Stimulated activated CD4-positive, alpha-beta T cell treated with anti-CD3 and anti-CD28 coated beads, Interleukin-4, amount 100 ng/mL, for 4 hours (primary cell): ENCODE measurements around the gene DCC.

Source experiments
- DNase-seq, 2 experiments: peaks; one replicate each; pipeline ENCODE4 v3.0.0-alpha.2; 2020

The DCC gene

DNA sequence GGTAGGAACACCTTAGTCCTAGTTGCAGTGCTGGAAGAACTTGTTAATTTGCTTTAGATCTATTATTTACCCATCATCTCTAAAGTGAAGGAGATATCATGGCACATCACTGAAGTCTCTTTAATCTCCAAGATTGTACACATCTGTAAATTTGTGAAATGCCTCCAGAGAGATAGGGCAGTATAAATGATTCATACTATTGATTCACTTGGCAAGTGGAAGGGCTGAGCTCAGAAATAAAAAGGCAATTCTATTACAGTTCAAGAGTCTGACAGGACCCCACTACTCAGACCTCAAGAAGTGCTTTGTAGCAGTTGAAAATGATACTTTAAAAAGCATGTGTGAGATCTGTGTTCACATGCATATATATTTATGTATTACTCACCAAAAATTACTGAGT, 489.3 kb downstream of the DCC start:
- DNase-seq, result no peak

DNA sequence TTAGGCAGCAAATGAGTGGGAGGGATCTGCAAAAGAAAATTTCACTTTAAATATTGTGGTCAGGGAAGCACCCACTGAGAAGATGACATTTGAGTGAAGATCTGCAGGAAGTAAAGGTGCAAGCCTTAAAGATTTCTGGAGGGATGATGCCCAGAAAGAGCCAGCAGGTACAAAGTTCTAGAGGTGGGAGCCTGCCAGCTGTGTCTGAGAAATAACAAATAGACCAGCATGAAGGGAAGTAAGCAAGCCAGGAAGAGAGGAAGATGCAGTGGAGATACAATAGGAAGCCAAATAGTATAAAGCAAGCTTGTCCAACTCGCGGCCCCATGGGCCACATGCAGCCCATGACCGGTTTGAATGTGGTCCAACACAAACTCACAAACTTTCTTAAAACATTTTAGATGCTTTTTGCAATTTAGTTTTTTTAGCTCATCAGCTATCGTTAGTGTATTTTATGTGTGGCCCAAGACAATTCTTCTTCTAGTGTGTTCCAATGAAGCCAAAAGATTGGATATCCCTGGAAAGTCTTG, 489.9 kb downstream of the DCC start:
- no peak for DNase-seq

- no peak for DNase-seq
Measured at GRCh38 chr18:52844323-52844722, 504.3 kb downstream of the DCC start.

DNA sequence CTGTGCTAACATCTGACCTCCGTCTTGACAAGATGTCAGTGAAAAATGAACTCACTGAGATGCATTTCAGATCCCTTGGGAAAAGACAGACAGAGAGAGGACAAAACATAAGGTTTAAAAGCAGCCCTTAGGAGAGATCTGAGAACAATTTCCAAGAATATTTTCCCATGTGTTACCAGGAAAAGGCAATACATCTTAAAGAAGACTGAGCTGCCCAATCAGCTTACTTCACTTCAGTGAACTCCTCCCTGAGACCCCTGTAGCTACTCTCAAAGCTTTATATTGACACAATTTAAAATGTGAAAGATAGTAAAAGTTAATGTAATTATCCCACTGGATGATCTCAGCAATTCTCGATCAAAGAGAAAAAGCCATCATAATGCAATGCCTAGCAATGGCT, 505.0 kb downstream of the DCC start:
- no peak for DNase-seq

GRCh38 chr18:52850031-52850560, 510.1 kb downstream of the DCC start:
- no peak for DNase-seq

- no peak for DNase-seq
Measured at GRCh38 chr18:52861558-52861957, 521.6 kb downstream of the DCC start.

DNA sequence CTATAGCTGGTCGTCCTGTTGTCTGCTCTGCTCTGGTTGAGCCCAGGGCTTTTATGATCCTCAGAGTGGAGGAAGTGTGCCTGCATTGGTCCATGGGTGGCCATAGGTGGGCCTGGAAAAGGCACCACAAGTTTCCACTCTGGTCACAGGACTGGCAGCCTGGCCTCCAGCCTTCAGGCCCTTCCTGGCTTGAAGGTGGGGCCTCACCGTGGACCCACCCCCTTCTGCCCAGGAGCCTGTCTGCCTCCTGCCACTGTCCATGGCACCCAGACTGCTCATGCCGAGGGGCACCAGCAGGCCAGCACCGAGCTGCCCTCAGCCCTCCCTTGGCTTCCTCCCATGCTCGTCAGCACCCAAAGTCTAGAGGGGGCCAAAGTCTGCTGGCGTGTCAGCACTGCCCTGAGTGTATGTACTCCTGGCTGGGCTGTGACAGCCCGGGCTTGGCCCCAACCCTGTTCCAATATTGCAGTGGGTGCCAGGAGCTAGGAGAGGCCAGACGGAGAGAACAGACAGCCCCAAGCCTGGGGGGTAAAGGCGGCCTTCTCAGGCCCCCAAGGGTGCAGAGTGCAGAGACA, 529.4 kb downstream of the DCC start:
- no peak for DNase-seq

GRCh38 chr18:52869942-52870907, 530.2 kb downstream of the DCC start:
- no peak for DNase-seq

DNA sequence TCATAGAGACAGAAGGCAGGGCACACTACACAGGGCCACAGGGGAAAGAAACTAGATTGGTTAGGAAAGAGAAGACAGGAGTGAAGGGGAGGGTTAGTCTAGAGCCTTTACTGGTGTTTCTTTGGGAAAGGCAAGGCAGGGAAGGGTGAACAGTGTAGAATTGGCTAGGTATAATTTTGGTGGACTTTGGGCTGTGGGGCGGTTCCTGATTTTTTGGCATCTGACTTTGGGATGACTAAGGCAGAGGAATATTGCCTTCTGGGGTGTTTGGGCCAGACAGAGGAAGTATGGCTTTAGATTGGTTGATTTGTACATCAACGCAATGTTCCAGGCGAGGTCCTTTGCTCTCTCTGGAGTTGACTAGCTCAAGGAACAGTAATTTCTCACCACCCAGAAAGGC, 534.8 kb downstream of the DCC start:
- no peak for DNase-seq

- DNase-seq, result no peak
Measured at GRCh38 chr18:52875725-52876124, 535.7 kb downstream of the DCC start.

DNA sequence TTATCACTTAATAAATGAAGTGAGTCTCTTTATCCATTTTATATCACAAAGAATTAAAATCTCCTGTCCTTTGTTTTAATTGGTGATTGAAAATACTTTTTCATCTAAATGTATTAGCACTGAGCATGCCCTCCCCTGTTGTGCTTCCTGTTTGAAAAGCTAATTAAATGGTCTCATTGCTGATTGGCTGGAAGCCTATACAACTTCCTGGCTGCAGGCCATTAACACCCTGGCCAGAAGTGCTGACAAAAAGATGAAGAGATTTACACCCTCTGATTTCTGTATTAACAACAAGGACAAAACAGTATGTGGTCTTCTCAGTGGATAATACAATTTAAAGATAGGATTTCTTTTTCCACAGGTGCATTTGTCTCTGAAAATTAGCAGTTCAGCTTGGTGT, 548.0 kb downstream of the DCC start:
- no peak for DNase-seq

GRCh38 chr18:52894801-52895200, 554.8 kb downstream of the DCC start:
- no peak for DNase-seq

DNA sequence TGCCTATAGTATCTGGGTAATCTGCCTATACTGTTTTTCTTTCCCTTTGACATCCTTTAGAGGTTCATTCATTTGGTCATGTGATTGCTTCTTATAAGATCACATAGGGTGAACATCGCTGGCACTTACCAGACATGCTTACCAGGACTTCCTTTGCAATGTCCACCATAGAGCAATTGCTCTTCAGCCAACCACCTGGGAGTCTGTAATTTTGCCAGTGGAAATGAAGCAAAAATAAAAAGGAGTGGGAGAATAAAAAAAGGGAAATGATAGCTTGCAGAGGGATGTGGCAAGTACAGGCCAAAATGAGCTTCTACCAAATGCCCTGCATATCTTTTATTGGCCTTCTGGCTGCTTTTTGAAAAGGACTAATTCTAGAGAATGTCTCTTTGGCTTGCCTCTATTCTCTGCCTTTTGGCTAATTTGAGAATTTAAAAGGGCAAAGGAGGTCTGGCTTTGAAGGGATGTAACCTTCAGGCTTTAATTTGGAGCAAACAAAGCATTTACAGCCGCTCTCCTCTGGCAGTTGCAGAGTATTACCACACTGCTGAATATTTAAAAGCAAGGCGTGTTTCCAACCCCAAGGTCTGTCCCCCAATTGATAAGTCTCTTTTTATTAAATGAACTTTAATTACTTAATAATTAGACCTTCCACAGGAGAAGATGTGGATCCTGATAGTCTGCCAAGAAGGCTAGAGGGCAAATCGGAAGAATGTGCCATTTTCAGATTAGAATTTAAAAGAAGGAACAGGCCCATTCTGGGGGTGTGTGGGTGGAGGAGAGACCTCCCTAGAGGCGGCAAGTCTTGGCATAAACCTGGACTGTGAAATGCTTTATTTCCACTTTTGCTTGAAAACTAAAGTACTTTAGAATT, 557.9 kb downstream of the DCC start:
- DNase-seq, result no peak

DNA sequence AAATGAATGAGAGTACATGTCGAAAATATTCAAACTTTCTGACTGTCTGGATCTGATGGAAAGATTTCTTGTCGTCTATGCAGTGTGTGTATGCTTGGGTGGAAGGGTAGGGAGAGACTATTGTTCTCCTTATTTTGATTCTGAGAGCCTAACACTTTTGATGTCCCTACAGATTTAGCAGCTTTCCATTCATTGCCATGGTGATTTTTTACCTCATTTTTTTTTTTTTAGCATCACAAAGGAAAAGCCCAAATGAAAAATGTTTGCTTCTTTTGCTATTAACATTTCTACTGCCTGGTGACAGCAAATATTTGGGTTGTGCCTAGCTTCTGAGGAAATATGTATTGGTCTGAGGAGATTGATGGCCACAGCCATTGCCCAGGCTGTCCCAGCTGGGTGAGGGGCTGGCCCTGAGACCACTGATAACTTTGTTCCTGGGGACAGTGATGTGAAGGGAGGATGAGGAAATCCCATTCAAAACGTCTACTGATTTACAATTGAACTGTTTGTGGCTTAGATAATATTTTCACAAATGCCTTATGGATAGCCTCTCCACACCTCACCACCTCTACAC, 558.6 kb downstream of the DCC start:
- no peak for DNase-seq

GRCh38 chr18:52902188-52902587, 562.2 kb downstream of the DCC start:
- DNase-seq, result no peak

GRCh38 chr18:52903857-52904256, 563.9 kb downstream of the DCC start:
- no peak for DNase-seq

- DNase-seq, result no peak
Measured at GRCh38 chr18:52907543-52908308, 567.7 kb downstream of the DCC start.

- no peak for DNase-seq
Measured at GRCh38 chr18:52914148-52914547, 574.2 kb downstream of the DCC start.

DNA sequence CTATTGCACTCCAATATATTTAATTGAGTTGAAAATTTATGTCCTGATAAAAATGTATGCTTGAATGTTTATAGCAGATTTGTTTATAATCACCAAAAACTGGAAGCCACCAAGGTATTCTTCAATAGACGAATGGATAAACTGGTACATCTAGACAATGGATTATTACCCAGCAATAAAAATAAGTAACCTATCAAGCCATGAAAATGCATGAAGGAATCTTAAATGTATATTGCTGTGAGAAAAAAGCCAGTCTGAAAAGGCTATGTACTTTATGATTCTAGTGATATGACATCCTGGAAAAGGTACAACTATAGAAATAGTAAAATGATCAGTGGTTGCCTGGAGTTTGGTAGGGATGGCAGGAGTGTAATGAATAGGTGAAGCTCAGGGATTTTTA, 580.7 kb downstream of the DCC start:
- no peak for DNase-seq

DNA sequence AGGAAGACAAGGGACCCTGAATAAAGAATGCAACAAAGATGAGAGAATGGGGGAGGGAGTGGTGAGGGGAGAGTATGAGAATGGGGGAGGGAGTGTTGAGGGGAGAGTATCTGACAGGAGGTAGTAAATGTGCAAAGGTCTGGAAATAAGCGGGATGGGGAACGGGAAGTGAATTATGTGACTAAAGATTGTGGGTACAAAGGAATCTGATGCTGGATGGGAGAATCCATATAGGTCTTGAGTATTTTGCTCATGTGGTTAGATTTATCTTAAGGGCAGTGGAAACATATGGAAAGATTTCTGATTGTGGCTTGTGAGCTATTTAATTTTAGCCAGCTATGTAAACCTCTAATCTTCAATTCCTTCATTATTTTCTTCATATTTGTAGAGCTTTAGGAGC, 593.4 kb downstream of the DCC start:
- no peak for DNase-seq

- DNase-seq, result no peak
Measured at GRCh38 chr18:52936931-52937330, 596.9 kb downstream of the DCC start.

DNA sequence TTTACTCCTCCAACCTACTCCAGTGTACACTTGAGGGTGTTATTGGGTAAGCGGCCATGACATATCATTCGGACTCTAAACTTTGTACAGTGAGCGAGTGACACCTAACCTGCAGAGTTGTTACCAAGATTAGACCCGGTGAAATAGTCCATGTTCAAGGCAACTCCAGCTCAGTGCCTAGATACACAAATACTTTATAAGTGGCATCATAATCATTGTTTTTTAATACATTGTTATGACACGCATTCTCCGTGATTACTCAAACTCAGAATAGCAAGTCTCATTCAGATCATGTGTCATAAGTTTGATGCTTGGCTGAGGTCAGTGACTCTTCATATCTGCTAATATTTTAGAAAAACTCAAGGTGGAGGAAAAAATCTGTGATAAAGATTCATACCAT, 597.8 kb downstream of the DCC start:
- DNase-seq, result no peak
